ENCODE data around the gene CADPS2. TPM values are rescaled to one million over a fixed set of nuclear protein-coding genes. Genes with fewer than 3 reads are reported as not detected.

CADPS2 gene
- total RNA-seq, 4 donors from 2014 or later, result 2.1 to 3.7 (median 2.8) TPM

- no peak overlapping the region for H3K4me3 ChIP-seq
- intact Hi-C loops (cut with DNase I; ENCODE audit: low total_unique reads) (loop anchor here (10.0 kb wide), 1 partner anchor 52 kb away; no protein-coding TSS in a partner anchor), in situ Hi-C loops (cut with MboI; ENCODE audit: low sequenced_read_pairs in 4 of 4) (no loop called here)
- H3K27ac ChIP-seq, result no peak overlapping the region
- no peak for ATAC-seq
- H3K9me3 ChIP-seq, result no peaks in the 10 kb centered on the region
- H3K4me1 ChIP-seq, result no peaks in the 10 kb centered on the region
- no peaks in the 10 kb centered on the region for H3K36me3 ChIP-seq
- no peaks in the 10 kb centered on the region for H3K27me3 ChIP-seq
- no peak for TF ChIP-seq POLR2A (IDR thresholded peaks at IDR 0.05)
- no peak for TF ChIP-seq CTCF (IDR thresholded peaks at IDR 0.05 in 4 of 5, conservative IDR thresholded peaks at IDR 0.05 in 1 of 5)
- no peak for DNase-seq
These were observed 533.8 kb downstream of the CADPS2 start for GRCh38 chr7:122352454-122352853.

- no peak for DNase-seq
- intact Hi-C loops (cut with DNase I; ENCODE audit: low total_unique reads), result loop anchor here (10.0 kb wide), 1 partner anchor 54 kb away; no protein-coding TSS in a partner anchor
- Histone ChIP-seq H3K4me1 (no peaks in the 10 kb centered on the region), H3K36me3 (no peaks in the 10 kb centered on the region), H3K27me3 (no peaks in the 10 kb centered on the region), H3K4me3 (no peak overlapping the region), H3K27ac (no peak overlapping the region), H3K9me3 (no peaks in the 10 kb centered on the region)
- ATAC-seq, result no peak
- in situ Hi-C loops (cut with MboI; ENCODE audit: low sequenced_read_pairs in 4 of 4), result no loop called here
- no peak for TF ChIP-seq POLR2A (IDR thresholded peaks at IDR 0.05)
- TF ChIP-seq CTCF (IDR thresholded peaks at IDR 0.05 in 4 of 5, conservative IDR thresholded peaks at IDR 0.05 in 1 of 5), result no peak
These were observed 535.6 kb downstream of the CADPS2 start for GRCh38 chr7:122350701-122351100.

- Histone ChIP-seq H3K4me3 (no peak overlapping the region), H3K9me3 (no peaks in the 10 kb centered on the region), H3K27ac (no peak overlapping the region), H3K27me3 (no peaks in the 10 kb centered on the region), H3K4me1 (no peaks in the 10 kb centered on the region), H3K36me3 (no peaks in the 10 kb centered on the region)
- ATAC-seq (no peak), DNase-seq (no peak)
- TF ChIP-seq CTCF (IDR thresholded peaks at IDR 0.05 in 4 of 5, conservative IDR thresholded peaks at IDR 0.05 in 1 of 5) (no peak), POLR2A (IDR thresholded peaks at IDR 0.05) (no peak)
- in situ Hi-C loops (cut with MboI; ENCODE audit: low sequenced_read_pairs in 4 of 4) (no loop called here), intact Hi-C loops (cut with DNase I; ENCODE audit: low total_unique reads) (no loop called here)
These were observed 542.0 kb downstream of the CADPS2 start for GRCh38 chr7:122344303-122344620.

- in situ Hi-C loops (cut with MboI; ENCODE audit: low sequenced_read_pairs in 4 of 4) (no loop called here), intact Hi-C loops (cut with DNase I; ENCODE audit: low total_unique reads) (no loop called here)
- no peaks in the 10 kb centered on the region for H3K4me1 ChIP-seq
- no peaks in the 10 kb centered on the region for H3K27me3 ChIP-seq
- H3K4me3 ChIP-seq, result no peak overlapping the region
- TF ChIP-seq CTCF (IDR thresholded peaks at IDR 0.05 in 4 of 5, conservative IDR thresholded peaks at IDR 0.05 in 1 of 5) (no peak), POLR2A (IDR thresholded peaks at IDR 0.05) (no peak)
- no peaks in the 10 kb centered on the region for H3K36me3 ChIP-seq
- no peaks in the 10 kb centered on the region for H3K9me3 ChIP-seq
- ATAC-seq (no peak), DNase-seq (no peak)
- H3K27ac ChIP-seq, result no peak overlapping the region
These were observed 542.5 kb downstream of the CADPS2 start for GRCh38 chr7:122343601-122344302.

- intact Hi-C loops (cut with DNase I; ENCODE audit: low total_unique reads), result no loop called here
- H3K36me3 ChIP-seq, result no peaks in the 10 kb centered on the region
- no peak overlapping the region for H3K27ac ChIP-seq
- in situ Hi-C loops (cut with MboI; ENCODE audit: low sequenced_read_pairs in 4 of 4), result no loop called here
- H3K4me3 ChIP-seq, result no peak overlapping the region
- H3K9me3 ChIP-seq, result no peaks in the 10 kb centered on the region
- no peaks in the 10 kb centered on the region for H3K4me1 ChIP-seq
- no peaks in the 10 kb centered on the region for H3K27me3 ChIP-seq
- no peak for TF ChIP-seq POLR2A (IDR thresholded peaks at IDR 0.05)
- no peak for TF ChIP-seq CTCF (IDR thresholded peaks at IDR 0.05 in 4 of 5, conservative IDR thresholded peaks at IDR 0.05 in 1 of 5)
- DNase-seq (no peak), ATAC-seq (no peak)
These were observed 545.8 kb downstream of the CADPS2 start for GRCh38 chr7:122340427-122340826.
